H9 (cell line): Measurements from ENCODE around the gene ADAMTS15. TPM values are rescaled to one million over a fixed set of nuclear protein-coding genes. Genes with fewer than 3 reads are reported as not detected.

Experiments
- DNase-seq: peaks from one replicate; pipeline ENCODE4 v3.0.0-alpha.2; 2017
- H2AFZ ChIP-seq: one replicate; pipeline ENCODE4 v1.6.1; 2013; ENCODE audit warnings: mild to moderate bottlenecking, low read length, control low read depth, moderate library complexity
- H2AK5ac ChIP-seq: 2 replicates; pipeline ENCODE4 v1.6.1; 2013; ENCODE audit warnings: low read length, control low read depth, mixed read lengths; ENCODE audit not compliant: insufficient read length
- H2BK120ac ChIP-seq: one replicate; pipeline ENCODE4 v1.6.1; 2013; ENCODE audit warnings: low read depth, mild to moderate bottlenecking, low read length, control low read depth, inconsistent platforms; ENCODE audit not compliant: poor library complexity, severe bottlenecking
- H2BK12ac ChIP-seq: 2 replicates; pipeline ENCODE4 v1.6.1; 2013; ENCODE audit warnings: low read length, control low read depth, mixed read lengths, low read depth; ENCODE audit not compliant: insufficient read length
- H2BK15ac ChIP-seq: 2 replicates; pipeline ENCODE4 v1.6.1; 2013; ENCODE audit warnings: low read depth, low read length, control low read depth
- H2BK20ac ChIP-seq: one replicate; pipeline ENCODE4 v1.6.1; 2013; ENCODE audit warnings: low read depth, mild to moderate bottlenecking, low read length, control low read depth, inconsistent platforms; ENCODE audit not compliant: poor library complexity, severe bottlenecking
- H2BK5ac ChIP-seq: 2 replicates; pipeline ENCODE4 v1.6.1; 2013; ENCODE audit warnings: low read length, control low read depth, mixed read lengths; ENCODE audit not compliant: insufficient read length
- H3K14ac ChIP-seq: 2 replicates; pipeline ENCODE4 v1.6.1; 2013; ENCODE audit warnings: low read length, control low read depth; ENCODE audit not compliant: insufficient read depth
- H3K18ac ChIP-seq: 2 replicates; pipeline ENCODE4 v1.6.1; 2013; ENCODE audit warnings: low read depth, mild to moderate bottlenecking, mixed read lengths, low read length, control low read depth; ENCODE audit not compliant: insufficient read length
- H3K23ac ChIP-seq: 2 replicates; pipeline ENCODE4 v1.6.1; 2013; ENCODE audit warnings: low read length, control low read depth, mixed read lengths, low read depth; ENCODE audit not compliant: insufficient read length
- H3K23me2 ChIP-seq: 2 replicates; pipeline ENCODE4 v1.6.1; 2013; ENCODE audit warnings: low read depth, mild to moderate bottlenecking, mixed read lengths, low read length, control low read depth; ENCODE audit not compliant: insufficient read length, poor library complexity, severe bottlenecking
- H3K27ac ChIP-seq: 2 replicates; pipeline ENCODE4 v1.5.1; 2013; ENCODE audit warnings: low read length, control low read depth, mixed read lengths, low read depth; ENCODE audit not compliant: insufficient read length
- H3K27me3 ChIP-seq: 2 replicates; pipeline ENCODE4 v1.6.1; 2013; ENCODE audit warnings: low read length, control low read depth, inconsistent platforms; ENCODE audit not compliant: insufficient read depth
- H3K4ac ChIP-seq: 2 replicates; pipeline ENCODE4 v1.6.1; 2013; ENCODE audit warnings: low read depth, mild to moderate bottlenecking, control low read depth, inconsistent platforms, low read length, moderate library complexity
- H3K4me1 ChIP-seq: 2 replicates; pipeline ENCODE4 v1.6.1; 2013; ENCODE audit warnings: low read length, control low read depth, inconsistent platforms; ENCODE audit not compliant: insufficient read depth
- H3K4me2 ChIP-seq: 2 replicates; pipeline ENCODE4 v1.6.1; 2013; ENCODE audit warnings: low read length, control low read depth, mixed read lengths; ENCODE audit not compliant: insufficient read length, insufficient read depth
- H3K56ac ChIP-seq: 2 replicates; pipeline ENCODE4 v1.6.1; 2013; ENCODE audit warnings: low read depth, mild to moderate bottlenecking, mixed read lengths, low read length, control low read depth; ENCODE audit not compliant: insufficient read length
- H3K79me1 ChIP-seq: 2 replicates; pipeline ENCODE4 v1.6.1; 2013; ENCODE audit warnings: low read depth, mild to moderate bottlenecking, moderate library complexity, low read length, control low read depth, inconsistent platforms; ENCODE audit not compliant: insufficient read depth, poor library complexity, severe bottlenecking
- H3K79me2 ChIP-seq: 2 replicates; pipeline ENCODE4 v1.6.1; 2013; ENCODE audit warnings: low read length, control low read depth, inconsistent platforms; ENCODE audit not compliant: insufficient read depth
- H3K9ac ChIP-seq: 2 replicates; pipeline ENCODE4 v1.6.1; 2013; ENCODE audit warnings: low read length, control low read depth, mixed read lengths; ENCODE audit not compliant: insufficient read length; ENCODE audit errors: extremely low read depth
- H3K9me3 ChIP-seq: one replicate; pipeline ENCODE4 v1.6.1; 2013; ENCODE audit warnings: low read depth, low read length, inconsistent platforms; ENCODE audit not compliant: control insufficient read depth
- H3T11ph ChIP-seq: one replicate; pipeline ENCODE4 v1.6.1; 2013; ENCODE audit warnings: mild to moderate bottlenecking, low read length, control low read depth, inconsistent platforms
- H4K20me1 ChIP-seq: one replicate; pipeline ENCODE4 v1.6.1; 2013; ENCODE audit not compliant: control insufficient read depth, insufficient read length, insufficient read depth
- H4K5ac ChIP-seq: 2 replicates; pipeline ENCODE4 v1.6.1; 2013; ENCODE audit warnings: low read depth, mild to moderate bottlenecking, mixed read lengths, low read length, control low read depth; ENCODE audit not compliant: insufficient read length
- H4K8ac ChIP-seq: replicated peaks from 2 replicates; pipeline ENCODE4 v1.6.1; 2013; ENCODE audit warnings: low read length, control low read depth, mixed read lengths, low read depth; ENCODE audit not compliant: insufficient read length
- H4K91ac ChIP-seq: 2 replicates; pipeline ENCODE4 v1.6.1; 2013; ENCODE audit warnings: low read depth, mild to moderate bottlenecking, moderate library complexity, mixed read lengths, low read length, control low read depth; ENCODE audit not compliant: insufficient read length
- H3K27ac Mint-ChIP-seq, 3 experiments: 2 replicates in 2 of 3; 3 replicates in 1 of 3; pipeline ENCODE4 v1.8.0; 2020 to 2021; ENCODE audit warnings: mixed read lengths in 3 of 3, mild to moderate bottlenecking in 1 of 3, moderate library complexity in 1 of 3
- H3K27me3 Mint-ChIP-seq: 2 replicates; pipeline ENCODE4 v1.8.0; 2021; ENCODE audit warnings: low read depth, mild to moderate bottlenecking, moderate library complexity, mixed read lengths
- H3K36me3 Mint-ChIP-seq, 3 experiments: 2 replicates in 2 of 3; 3 replicates in 1 of 3; pipeline ENCODE4 v1.8.0; 2020 to 2021; ENCODE audit warnings: low read depth in 3 of 3, mixed read lengths in 3 of 3; ENCODE audit not compliant: insufficient read depth in 1 of 3
- H3K4me1 Mint-ChIP-seq, 2 experiments: 2 replicates each; pipeline ENCODE4 v1.8.0; 2020; ENCODE audit warnings: mixed read lengths in 2 of 2
- H3K4me3 Mint-ChIP-seq, 2 experiments: 2 replicates in 1 of 2; 3 replicates in 1 of 2; pipeline ENCODE4 v1.8.0; 2020 to 2021; ENCODE audit warnings: mild to moderate bottlenecking in 2 of 2, mixed read lengths in 2 of 2, moderate library complexity in 1 of 2
- H3K9me3 Mint-ChIP-seq, 2 experiments: 2 replicates in 1 of 2; 3 replicates in 1 of 2; pipeline ENCODE4 v1.8.0; 2020; ENCODE audit warnings: mild to moderate bottlenecking in 2 of 2, mixed read lengths in 2 of 2, moderate library complexity in 1 of 2
- WGBS: extraction: QIAGEN DNeasy Blood & Tissue Kit; methylation state at CpG from one replicate; pipeline ENCODE4 v1.1.7; 2013; ENCODE audit warnings: missing lambda C conversion rate, low lambda C conversion rate, mixed read lengths; ENCODE audit not compliant: insufficient read length; ENCODE audit errors: extremely low coverage; 5-methylcytosine and 5-hydroxymethylcytosine counted together
- total RNA-seq: library from RNA; stranded (reverse); gene quantifications from 2 replicates; pipeline ENCODE4 v1.2.1, GENCODE V29; 2021
- TF ChIP-seq, protein P1 (sequence below): fragments of 200-600 bp; sonication (generic); conservative IDR thresholded peaks from 3 replicates; pipeline ENCODE4 v1.8.0; 2021; ENCODE audit warnings: antibody characterized with exemption, mild to moderate bottlenecking

The ADAMTS15 gene
- total RNA-seq, 1 experiment from 2014 or later, result 1.3 TPM

- H3K4ac ChIP-seq, result no peak overlapping the region
- no peak overlapping the region for H2AFZ ChIP-seq
- Mint-ChIP-seq H3K27me3 (peaks cover 8% of the 10 kb centered on the region), H3K4me1 (peaks cover 10 to 11% of the 10 kb centered on the region in 2 experiments), H3K36me3 (peaks cover 14 to 28% (median 19%) of the 10 kb centered on the region in 3 experiments), H3K27ac (0 out of 7 replicates have a peak overlapping the region, but pooled peaks of 1 of the 3 experiments have one; percentile 42), H3K4me3 (no peak overlapping the region), H3K9me3 (peaks cover 32 to 33% of the 10 kb centered on the region in 2 experiments)
- no peaks in the 10 kb centered on the region for H3K79me1 ChIP-seq
- H4K91ac ChIP-seq, result no peak overlapping the region
- H3K79me2 ChIP-seq, result no peaks in the 10 kb centered on the region
- no peak overlapping the region for H2BK15ac ChIP-seq
- H3K27ac ChIP-seq, result no peak overlapping the region
- no peak for DNase-seq
- no peak overlapping the region for H2BK12ac ChIP-seq
- H4K20me1 ChIP-seq, result no peaks in the 10 kb centered on the region
- peaks cover 14% of the 10 kb centered on the region for H3K9me3 ChIP-seq
- no peak overlapping the region for H3K56ac ChIP-seq
- no peak overlapping the region for H4K5ac ChIP-seq
- no peaks in the 10 kb centered on the region for H3K4me1 ChIP-seq
- no peak overlapping the region for H4K8ac ChIP-seq
- no peak overlapping the region for H3K4me2 ChIP-seq
- H2BK20ac ChIP-seq, result no peak overlapping the region
- H3K14ac ChIP-seq, result no peak overlapping the region
- no peaks in the 10 kb centered on the region for H3K27me3 ChIP-seq
- TF ChIP-seq, protein P1, sequence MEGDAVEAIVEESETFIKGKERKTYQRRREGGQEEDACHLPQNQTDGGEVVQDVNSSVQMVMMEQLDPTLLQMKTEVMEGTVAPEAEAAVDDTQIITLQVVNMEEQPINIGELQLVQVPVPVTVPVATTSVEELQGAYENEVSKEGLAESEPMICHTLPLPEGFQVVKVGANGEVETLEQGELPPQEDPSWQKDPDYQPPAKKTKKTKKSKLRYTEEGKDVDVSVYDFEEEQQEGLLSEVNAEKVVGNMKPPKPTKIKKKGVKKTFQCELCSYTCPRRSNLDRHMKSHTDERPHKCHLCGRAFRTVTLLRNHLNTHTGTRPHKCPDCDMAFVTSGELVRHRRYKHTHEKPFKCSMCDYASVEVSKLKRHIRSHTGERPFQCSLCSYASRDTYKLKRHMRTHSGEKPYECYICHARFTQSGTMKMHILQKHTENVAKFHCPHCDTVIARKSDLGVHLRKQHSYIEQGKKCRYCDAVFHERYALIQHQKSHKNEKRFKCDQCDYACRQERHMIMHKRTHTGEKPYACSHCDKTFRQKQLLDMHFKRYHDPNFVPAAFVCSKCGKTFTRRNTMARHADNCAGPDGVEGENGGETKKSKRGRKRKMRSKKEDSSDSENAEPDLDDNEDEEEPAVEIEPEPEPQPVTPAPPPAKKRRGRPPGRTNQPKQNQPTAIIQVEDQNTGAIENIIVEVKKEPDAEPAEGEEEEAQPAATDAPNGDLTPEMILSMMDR, result no peak; the same call in 2 of the 3 replicates
- H3K23ac ChIP-seq, result no peak overlapping the region
- no peaks in the 10 kb centered on the region for H3K23me2 ChIP-seq
- no peak overlapping the region for H2AK5ac ChIP-seq
- no peak overlapping the region for H2BK120ac ChIP-seq
- no peak overlapping the region for H3K18ac ChIP-seq
- H3K9ac ChIP-seq, result no peak overlapping the region
- no peak overlapping the region for H3T11ph ChIP-seq
- no CpG with 5 or more reads among the region's 2 CpGs for WGBS
- H2BK5ac ChIP-seq, result no peak overlapping the region
These were observed 61.5 kb downstream of the ADAMTS15 start for GRCh38 chr11:130509942-130510341.
